AG09319 (cell line): ENCODE measurements around the gene C10orf67.
"Not testable (repeated sequence)": the region's sequence is repeated elsewhere in the genome, so short reads cannot be mapped to it uniquely, and the experiment has no call there.

ENCODE experiments used
- DNase-seq: peaks from one replicate; pipeline ENCODE4 v3.0.0-alpha.2; 2010; ENCODE audit warnings: low read depth; ENCODE audit errors: extremely low read depth
- CTCF ChIP-seq: IDR thresholded peaks from 2 replicates; pipeline ENCODE4 v1.5.1; 2011; ENCODE audit warnings: low read depth, mild to moderate bottlenecking, inconsistent platforms, low read length, moderate library complexity

Gene C10orf67

GRCh38 chr10:23318359-23318758, 26.2 kb downstream of the C10orf67 start:
- no peak for DNase-seq
- TF ChIP-seq CTCF = no peak

DNA sequence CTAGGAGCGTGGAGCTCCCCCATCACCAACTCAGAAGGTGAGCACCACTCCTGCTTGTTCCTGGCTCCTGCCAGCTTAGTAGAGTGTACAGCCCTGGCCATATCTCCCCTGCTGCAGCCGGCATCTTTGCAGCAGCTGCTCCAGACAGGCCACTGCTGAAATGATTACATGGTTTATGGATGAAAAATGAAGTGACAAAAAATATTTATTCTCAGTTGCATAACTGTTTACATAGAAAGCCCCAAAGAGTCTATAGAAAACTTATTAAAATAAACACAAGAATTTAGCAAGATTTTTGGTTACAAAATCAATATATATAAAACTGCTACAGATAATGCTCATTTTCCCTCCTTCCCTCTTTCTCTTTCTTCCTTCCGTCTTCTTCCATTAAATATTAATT, 27.2 kb downstream of the C10orf67 start:
- DNase-seq = no peak

DNA sequence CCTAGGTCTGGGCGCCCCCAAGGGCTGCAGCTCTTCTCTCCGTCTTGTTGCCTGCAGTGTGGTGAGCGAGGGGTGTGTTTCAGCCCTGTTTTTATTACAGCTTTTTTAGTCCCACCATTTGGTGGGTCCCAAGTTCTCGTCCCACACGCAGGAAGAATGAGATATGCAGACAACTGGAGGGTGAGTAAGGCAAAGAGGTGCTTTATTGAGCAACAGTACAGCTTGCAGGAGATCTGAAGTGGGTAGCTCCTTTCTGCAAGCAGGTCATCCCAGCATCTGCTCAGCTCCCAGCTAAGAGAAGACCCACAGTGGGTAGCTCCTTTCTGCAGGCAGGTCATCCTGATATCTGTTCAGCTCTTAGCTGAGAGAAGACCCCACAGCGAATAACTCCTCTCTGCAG, 28.2 kb downstream of the C10orf67 start:
- TF ChIP-seq CTCF = no peak
- DNase-seq = no peak

More for the DNA sequence above, 27.2 kb downstream of the C10orf67 start:
- TF ChIP-seq CTCF = no peak

- DNase-seq = no peak
- no peak for TF ChIP-seq CTCF
Observed at GRCh38 chr10:23315966-23316365, 28.6 kb downstream of the C10orf67 start.

DNA sequence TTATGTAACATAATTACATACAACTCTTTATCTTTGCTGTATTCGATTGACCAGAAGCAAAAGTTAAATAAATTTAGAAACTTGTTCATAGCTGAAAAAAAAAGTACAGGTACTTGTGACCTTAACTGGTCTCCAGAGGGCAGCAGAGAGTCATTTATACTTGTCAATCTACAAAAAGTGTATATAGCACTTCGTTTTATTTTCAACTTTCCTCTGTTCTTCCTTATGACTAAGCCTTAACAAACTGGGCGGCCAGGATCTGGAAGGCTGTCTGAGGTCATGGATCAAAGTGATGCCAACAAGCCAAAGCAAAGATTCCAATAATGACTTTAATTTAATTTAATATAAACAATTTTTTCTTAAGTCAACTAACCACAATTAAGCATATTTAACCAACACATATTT, 29.8 kb downstream of the C10orf67 start:
- peak; percentile 69 for DNase-seq
- peak; percentile 62 for TF ChIP-seq CTCF

DNA sequence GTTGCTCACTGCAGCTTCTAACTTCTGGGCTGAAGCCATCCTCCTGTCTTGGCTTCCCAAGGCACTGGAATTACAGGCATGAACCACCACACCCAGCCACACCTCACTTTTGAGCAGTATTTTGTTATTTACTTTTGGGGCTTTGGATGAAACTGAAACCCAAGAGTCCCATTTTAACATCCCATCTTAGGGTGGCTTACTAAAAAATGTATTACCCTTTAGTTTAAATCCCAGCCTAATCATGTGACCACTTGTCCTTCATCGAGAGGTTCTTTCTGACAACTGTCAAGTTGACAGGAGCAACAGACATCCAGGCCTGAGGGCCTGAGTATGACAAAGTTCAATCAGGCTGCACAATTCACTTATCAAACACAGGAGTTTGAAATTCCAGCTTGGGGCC, 33.6 kb downstream of the C10orf67 start:
- TF ChIP-seq CTCF = no peak
- DNase-seq = no peak

DNA sequence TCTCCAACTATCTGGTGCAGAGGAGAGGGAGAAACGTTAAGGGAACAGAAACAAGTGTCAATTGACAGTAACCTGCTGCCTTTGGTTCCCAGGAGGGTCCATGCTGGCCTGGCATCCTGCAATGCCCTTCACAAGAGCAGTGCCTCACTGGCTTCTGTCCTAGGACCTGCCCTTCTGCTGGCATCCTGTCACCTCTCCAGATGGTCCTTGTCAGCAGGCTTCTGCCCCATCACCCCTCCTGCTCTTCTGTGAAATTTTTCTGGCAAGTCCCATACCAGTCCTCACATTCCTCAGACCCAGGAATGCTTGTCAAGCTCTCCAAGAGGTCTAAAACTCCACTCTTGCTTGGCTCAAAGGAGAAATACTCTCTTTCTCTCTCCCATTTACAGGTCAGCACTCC, 34.2 kb downstream of the C10orf67 start:
- TF ChIP-seq CTCF = no peak

GRCh38 chr10:23299961-23300360, 44.6 kb downstream of the C10orf67 start:
- DNase-seq = not testable (repeated sequence)

More for the DNA sequence above, 34.2 kb downstream of the C10orf67 start:
- no peak for DNase-seq
